MM.1S (cell line): ENCODE results near the gene RAI1.

ENCODE experiments used
- CTCF ChIP-seq: fragments of 300-600 bp; sonication (generic); IDR thresholded peaks from 2 replicates; pipeline ENCODE4 v1.5.1; 2016; ENCODE audit warnings: antibody characterized with exemption, low read length, mixed read lengths
- EZH2 ChIP-seq: fragments of 300-600 bp; sonication (generic); optimal IDR thresholded peaks from 2 replicates; pipeline ENCODE3; 2017; ENCODE audit warnings: low read depth, mild to moderate bottlenecking, antibody characterized with exemption, low read length, mixed read lengths

DNA sequence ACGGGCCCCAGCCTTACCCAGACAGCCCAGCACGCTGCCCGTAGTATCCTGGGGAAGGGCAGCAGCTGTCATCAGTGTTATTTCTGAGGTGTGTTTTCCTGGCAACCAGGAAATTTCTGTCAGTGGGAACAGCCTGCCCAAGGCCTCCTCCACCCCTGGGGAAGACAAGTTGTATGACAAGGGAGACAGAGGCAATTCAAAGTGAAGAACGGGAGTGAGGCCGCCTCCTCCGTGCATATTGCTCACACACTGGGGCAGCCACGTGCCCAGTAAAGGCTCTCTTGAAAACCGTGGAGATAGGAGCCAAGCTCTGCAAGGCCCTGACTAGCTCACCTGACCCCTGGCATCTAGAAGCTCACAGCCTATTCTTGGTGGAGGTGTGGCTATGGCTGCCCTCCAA lies 57.6 kb downstream of the RAI1 start:
- TF ChIP-seq CTCF (no peak), EZH2 (no peak)
